SK-N-MC (cell line): Measurements from ENCODE around the gene TRPM4.
A peak's percentile ranks its signal among the peaks of the same experiment; 100 is the strongest.
"Not testable (repeated sequence)": the region's sequence is repeated elsewhere in the genome, so short reads cannot be mapped to it uniquely, and the experiment has no call there.

Source experiments
- DNase-seq: peaks from one replicate; pipeline ENCODE4 v3.0.0-alpha.2; 2011; ENCODE audit warnings: low read depth, low spot score
- H3K27ac ChIP-seq: fragments of 200-600 bp; sonication (generic); 2 replicates; pipeline ENCODE4 v1.5.1; 2016; ENCODE audit warnings: mixed run types
- H3K36me3 ChIP-seq: fragments of 200-600 bp; sonication (generic); 2 replicates; pipeline ENCODE4 v1.6.1; 2017; ENCODE audit warnings: antibody characterized with exemption, low read length, mixed read lengths; ENCODE audit not compliant: insufficient read depth
- H3K4me3 ChIP-seq: fragments of 200-600 bp; sonication (generic); 2 replicates; pipeline ENCODE4 v1.5.1; 2016
- H3K9ac ChIP-seq: fragments of 200-600 bp; sonication (generic); 2 replicates; pipeline ENCODE4 v1.8.0; 2017; ENCODE audit warnings: mixed run types, mixed read lengths; ENCODE audit not compliant: insufficient read length
- H3K9me3 ChIP-seq: fragments of 200-600 bp; sonication (generic); 2 replicates; pipeline ENCODE4 v1.6.1; 2017; ENCODE audit warnings: low read depth, mild to moderate bottlenecking, antibody characterized with exemption, low read length, moderate library complexity, mixed read lengths
- EZH2 ChIP-seq: fragments of 200-600 bp; sonication (generic); IDR thresholded peaks from one replicate; pipeline ENCODE4 v1.6.1; 2017; ENCODE audit warnings: antibody characterized with exemption
- FOXP2 ChIP-seq: optimal IDR thresholded peaks from 2 replicates; pipeline ENCODE3; 2011; ENCODE audit warnings: mild to moderate bottlenecking, moderate library complexity; ENCODE audit not compliant: insufficient read depth; ENCODE audit errors: extremely low read length, control extremely low read depth
- POLR2AphosphoS5 ChIP-seq: IDR thresholded peaks from 2 replicates; pipeline ENCODE4 v1.6.1; 2012; ENCODE audit warnings: mild to moderate bottlenecking, low read depth, low read length, borderline replicate concordance

The TRPM4 gene

GRCh38 chr19:49125025-49125731 is 32.4 kb upstream of the TRPM4 start:
- TF ChIP-seq EZH2 (no peak), POLR2AphosphoS5 (no peak), FOXP2 (no peak)
- no peak for DNase-seq
- H3K27ac ChIP-seq = peak overlapping the region; percentile 63
- H3K4me3 ChIP-seq = no peak overlapping the region
- H3K36me3 ChIP-seq = peaks cover 6% of the 10 kb centered on the region; the same call in 1 of the 2 replicates
- H3K9ac ChIP-seq = no peak overlapping the region
- no peaks in the 10 kb centered on the region for H3K9me3 ChIP-seq

DNA sequence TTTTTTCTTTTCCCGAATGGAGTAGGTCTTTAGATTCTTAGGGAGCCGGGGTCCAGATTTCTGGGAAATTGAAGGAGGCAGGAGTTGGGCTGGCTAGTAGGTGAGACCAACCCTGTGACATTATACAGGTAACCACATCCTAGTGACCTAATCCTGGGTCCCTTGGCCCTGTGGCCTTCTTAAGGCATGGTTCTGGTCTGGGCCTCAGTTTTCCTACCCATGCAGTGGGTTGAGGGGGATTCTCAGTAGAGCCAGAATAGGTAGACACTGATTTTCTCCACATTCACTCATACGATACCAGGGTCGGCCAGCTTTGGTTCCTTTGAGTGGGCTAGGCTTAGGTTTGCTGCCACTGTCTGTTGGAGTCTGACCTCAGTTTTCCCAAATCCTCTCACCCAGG is 31.0 kb upstream of the TRPM4 start:
- Histone ChIP-seq H3K36me3 (peaks cover 17% of the 10 kb centered on the region), H3K27ac (no peak overlapping the region), H3K9ac (no peak overlapping the region), H3K4me3 (no peak overlapping the region), H3K9me3 (no peaks in the 10 kb centered on the region)
- no peak for TF ChIP-seq FOXP2
- no peak for TF ChIP-seq POLR2AphosphoS5
- no peak for TF ChIP-seq EZH2
- no peak for DNase-seq

DNA sequence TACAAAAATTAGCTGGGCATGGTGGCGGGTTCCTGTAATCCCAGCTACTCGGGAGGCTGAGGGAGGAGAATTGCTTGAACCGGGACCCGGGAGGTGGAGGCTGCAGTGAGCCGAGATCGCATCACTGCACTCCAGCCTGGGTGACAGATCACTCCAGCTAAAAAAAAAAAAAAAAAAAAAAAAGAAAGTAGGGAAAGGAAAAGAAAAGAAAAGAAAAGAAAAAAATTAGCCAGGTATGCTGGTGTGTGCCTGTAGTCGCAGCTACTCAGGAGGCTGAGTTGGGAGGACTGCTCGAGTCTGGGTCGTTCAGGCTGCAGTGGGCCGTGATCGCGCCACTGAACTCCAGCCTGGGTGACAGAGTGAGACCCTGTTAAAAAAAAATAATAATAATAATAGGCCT is 30.4 kb upstream of the TRPM4 start:
- H3K4me3 ChIP-seq, H3K27ac ChIP-seq, DNase-seq, H3K9me3 ChIP-seq, H3K9ac ChIP-seq: not testable (repeated sequence)
- H3K36me3 ChIP-seq = peaks cover 18% of the 10 kb centered on the region

GRCh38 chr19:49127674-49128544 is 29.7 kb upstream of the TRPM4 start:
- DNase-seq = peak; percentile 95
- Histone ChIP-seq H3K9ac (no peak overlapping the region), H3K27ac (peak overlapping the region; percentile 89; the same call in 1 of the 2 replicates), H3K36me3 (peaks cover 25% of the 10 kb centered on the region), H3K4me3 (peak overlapping the region; percentile 92), H3K9me3 (no peaks in the 10 kb centered on the region)
- TF ChIP-seq POLR2AphosphoS5 (peak; percentile 54; the same call in 1 of the 2 replicates), FOXP2 (no peak), EZH2 (no peak)

DNA sequence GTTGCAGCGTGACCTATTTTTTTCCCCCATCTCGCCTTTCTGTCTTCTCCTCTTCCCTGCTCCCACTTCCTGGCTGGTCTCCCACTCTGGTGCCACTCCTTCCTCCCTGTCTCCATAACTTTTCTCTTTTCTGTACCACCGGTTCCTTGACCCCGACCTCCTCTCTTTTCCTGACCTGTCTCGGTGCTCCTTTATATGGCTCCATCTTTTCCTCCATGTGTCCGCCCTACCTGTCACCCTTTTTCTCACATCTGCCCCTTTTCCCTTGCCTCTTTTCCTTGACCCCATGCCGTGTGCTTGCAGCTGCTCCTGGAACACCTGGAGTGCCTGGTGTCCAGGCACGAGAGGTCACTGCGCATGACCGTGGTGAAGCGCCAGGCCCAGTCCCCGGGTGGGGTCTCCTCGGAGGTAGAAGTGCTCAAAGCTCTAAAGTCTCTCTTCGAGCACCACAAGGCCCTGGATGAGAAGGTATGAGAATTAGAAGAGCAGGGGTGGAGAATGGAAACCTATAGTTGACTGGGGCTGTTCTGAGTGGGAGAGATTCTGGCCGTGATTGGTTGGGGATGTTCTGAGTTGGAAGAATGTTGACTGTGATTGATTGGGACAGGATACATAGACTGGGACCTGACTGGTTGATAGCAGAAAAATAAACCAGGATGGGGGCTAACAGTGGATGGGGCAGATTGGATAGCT is 28.9 kb upstream of the TRPM4 start:
- peak overlapping the region; percentile 92 for H3K4me3 ChIP-seq
- peak overlapping the region; percentile 89 for H3K27ac ChIP-seq
- peak overlapping the region; percentile 72 for H3K9ac ChIP-seq
- peaks cover 32% of the 10 kb centered on the region for H3K36me3 ChIP-seq
- H3K9me3 ChIP-seq = no peaks in the 10 kb centered on the region
- TF ChIP-seq POLR2AphosphoS5 = peak; percentile 58
- no peak for TF ChIP-seq FOXP2
- no peak for TF ChIP-seq EZH2
- DNase-seq = no peak

GRCh38 chr19:49129238-49129583 is 28.4 kb upstream of the TRPM4 start:
- DNase-seq = no peak
- Histone ChIP-seq H3K4me3 (peak overlapping the region; percentile 92), H3K9ac (peak overlapping the region; percentile 72), H3K36me3 (peaks cover 38% of the 10 kb centered on the region), H3K27ac (peak overlapping the region; percentile 89), H3K9me3 (no peaks in the 10 kb centered on the region)
- no peak for TF ChIP-seq EZH2
- TF ChIP-seq FOXP2 = no peak
- peak; percentile 51; the same call in 1 of the 2 replicates for TF ChIP-seq POLR2AphosphoS5

DNA sequence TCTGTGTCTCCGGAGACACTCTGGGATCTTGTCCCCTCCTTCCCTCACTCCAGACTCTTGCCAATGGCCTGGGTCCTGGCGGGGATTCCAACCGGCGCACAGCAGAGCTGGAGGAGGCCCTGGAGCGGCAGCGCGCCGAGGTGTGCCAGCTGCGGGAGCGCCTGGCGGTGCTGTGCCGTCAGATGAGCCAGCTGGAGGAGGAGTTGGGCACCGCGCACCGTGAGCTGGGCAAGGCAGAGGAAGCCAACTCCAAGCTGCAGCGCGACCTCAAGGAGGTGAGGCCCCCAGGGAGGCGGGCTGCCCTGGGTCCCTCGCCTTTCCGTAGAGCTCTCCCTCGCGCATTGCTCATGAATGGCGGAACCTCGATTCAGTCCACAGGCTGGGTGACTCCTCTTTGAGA is 27.3 kb upstream of the TRPM4 start:
- no peak overlapping the region for H3K9ac ChIP-seq
- no peak for TF ChIP-seq POLR2AphosphoS5
- no peak for TF ChIP-seq FOXP2
- no peak for TF ChIP-seq EZH2
- H3K4me3 ChIP-seq = no peak overlapping the region
- no peaks in the 10 kb centered on the region for H3K9me3 ChIP-seq
- H3K27ac ChIP-seq = no peak overlapping the region
- DNase-seq = no peak
- peaks cover 49% of the 10 kb centered on the region for H3K36me3 ChIP-seq

DNA sequence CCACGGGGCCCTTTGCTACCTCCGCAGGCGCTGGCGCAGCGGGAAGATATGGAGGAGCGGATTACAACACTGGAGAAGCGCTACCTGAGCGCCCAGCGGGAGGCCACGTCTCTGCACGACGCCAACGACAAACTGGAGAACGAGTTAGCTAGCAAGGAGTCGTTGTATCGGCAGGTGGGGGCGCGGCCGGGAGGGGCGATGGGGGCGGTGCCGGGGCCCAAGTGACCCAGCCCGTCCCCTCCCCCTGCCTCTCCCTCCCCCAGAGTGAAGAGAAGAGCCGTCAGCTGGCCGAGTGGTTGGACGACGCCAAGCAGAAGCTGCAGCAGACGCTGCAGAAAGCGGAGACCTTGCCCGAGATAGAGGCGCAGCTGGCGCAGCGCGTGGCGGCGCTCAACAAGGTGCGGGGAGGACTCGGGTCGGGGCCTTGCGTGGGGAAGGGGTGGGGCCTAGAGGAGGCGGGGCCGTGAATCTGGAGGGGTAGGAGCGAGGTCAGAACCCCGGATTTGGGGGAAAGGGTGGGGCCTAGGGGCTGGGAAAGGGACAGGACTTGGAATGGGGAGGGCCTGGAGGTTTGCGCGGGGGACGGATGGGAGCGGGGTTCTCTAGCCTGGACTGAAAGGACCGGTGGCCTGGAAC is 24.5 kb upstream of the TRPM4 start:
- Histone ChIP-seq H3K27ac (no peak overlapping the region), H3K36me3 (peaks cover 67% of the 10 kb centered on the region), H3K4me3 (no peak overlapping the region), H3K9me3 (no peaks in the 10 kb centered on the region), H3K9ac (no peak overlapping the region)
- DNase-seq = no peak
- no peak for TF ChIP-seq FOXP2
- TF ChIP-seq POLR2AphosphoS5 = no peak
- TF ChIP-seq EZH2 = no peak
